GM18873 (cell line): ENCODE measurements around the gene OBSL1.

Experiments
- ATAC-seq: cut with Tn5 transposase; IDR thresholded peaks from one replicate; pipeline ENCODE4 v1.9.1; 2021; ENCODE audit warnings: mild to moderate bottlenecking, moderate library complexity, moderate number of reproducible peaks; ENCODE audit not compliant: unreplicated experiment, low FRiP score

OBSL1 gene

DNA sequence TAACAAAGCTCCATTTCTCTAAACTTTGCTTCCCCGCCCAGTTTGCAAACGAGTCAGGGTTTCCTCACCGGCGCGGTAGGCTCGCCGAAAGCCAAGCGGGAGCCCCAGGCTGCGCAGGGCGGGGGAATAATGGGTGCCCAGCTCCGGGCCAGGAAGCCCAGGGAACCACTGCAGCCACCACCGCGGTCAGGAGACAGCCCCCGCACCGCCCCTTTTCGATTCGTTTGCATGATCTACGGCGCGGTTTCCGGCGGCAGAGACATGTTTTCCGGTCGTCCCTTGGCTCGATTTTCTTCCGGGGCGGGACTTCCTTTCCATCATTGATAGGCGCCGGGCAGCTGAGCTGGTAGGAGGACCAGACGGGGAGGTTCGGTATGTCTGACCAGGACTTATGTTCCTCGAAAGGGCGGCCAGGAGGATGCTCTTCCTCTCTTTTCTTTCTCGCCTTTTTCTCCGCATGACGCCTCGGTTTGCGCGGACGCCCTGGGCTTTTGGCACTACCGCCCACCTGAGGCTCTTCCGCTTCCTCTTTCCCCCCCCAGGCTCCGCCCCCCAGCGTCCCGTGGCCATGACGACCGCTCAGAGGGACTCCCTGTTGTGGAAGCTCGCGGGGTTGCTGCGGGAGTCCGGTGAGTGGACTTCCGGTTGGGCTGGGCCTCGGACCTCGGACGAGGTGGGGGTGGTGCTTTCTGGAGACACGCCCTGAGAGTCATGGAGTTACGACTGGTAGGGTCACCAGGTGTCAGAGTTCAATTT is 26.4 kb upstream of the OBSL1 start, which contains the start of gene STK11IP:
TSS of gene STK11IP (plus strand) at position 306 of the 756 bp plus-strand sequence. CDS start at position 569, 263 bp downstream.
- peak; percentile 85 for ATAC-seq

DNA sequence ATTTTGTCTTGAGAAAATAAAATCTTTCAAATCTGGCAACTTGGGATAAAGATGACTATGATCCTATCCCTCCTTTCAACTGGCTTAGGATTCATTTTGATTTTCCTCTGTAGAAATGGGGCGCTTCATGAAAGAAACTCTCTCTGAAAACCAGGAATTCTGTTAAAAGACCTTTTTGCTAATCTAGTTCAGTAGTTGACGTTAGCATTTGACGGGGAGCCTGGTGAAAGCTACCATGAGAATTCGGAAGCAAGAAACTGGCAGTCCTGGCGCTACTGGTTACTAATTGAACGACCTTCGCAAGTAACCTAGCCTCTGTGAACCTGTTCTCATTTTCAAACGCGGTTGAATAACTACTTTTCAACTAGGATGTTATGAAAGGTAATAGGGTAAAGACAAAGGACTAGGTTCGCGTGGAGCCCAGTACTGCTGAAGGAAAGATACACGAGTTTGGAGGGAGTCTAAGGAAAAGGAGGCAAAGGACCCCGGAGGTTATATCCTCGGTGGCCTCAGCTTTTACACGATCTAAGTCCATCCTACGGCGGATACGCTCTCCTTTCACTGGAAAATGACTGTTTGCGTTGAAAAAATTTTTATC is 25.7 kb upstream of the OBSL1 start:
- ATAC-seq: peak; percentile 8

DNA sequence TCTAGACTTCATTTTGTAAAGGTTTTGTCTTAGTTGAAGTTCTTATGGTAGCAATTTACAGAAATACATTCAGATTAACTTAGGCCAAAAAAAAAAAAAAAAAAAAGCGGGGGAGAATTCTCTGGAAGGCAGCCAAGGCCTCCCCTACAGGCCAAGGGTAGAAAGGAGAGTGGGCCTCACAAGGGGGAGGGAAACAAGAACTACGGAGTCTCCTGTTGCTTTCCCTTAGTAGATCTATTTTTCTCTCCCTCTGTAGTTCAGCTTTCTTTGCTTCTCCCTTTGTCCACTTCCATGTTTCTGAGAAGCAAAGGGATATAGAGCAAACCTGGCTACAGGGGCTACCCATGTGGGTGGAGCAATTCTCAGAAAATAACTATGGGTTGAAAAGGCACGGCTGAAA is 23.9 kb upstream of the OBSL1 start:
- ATAC-seq: no peak

DNA sequence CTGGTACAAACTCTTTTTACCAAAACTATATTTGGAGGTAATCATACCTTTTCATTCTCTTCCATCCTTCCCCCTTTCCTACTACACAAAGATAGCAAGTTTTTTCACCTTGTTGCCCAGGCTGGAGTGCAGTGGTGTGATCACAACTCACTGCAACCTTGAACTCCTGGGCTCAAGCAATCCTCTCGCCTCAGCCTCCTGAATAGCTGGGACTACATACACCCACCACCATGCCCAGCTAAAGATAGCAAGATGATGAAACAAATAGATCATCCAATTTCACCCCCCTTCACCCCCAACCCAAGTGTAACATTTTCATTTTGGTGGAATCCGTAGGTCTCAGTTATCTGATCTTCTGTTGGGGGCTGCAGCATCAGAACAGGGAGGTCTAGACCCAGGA is 21.8 kb upstream of the OBSL1 start:
- ATAC-seq: no peak

DNA sequence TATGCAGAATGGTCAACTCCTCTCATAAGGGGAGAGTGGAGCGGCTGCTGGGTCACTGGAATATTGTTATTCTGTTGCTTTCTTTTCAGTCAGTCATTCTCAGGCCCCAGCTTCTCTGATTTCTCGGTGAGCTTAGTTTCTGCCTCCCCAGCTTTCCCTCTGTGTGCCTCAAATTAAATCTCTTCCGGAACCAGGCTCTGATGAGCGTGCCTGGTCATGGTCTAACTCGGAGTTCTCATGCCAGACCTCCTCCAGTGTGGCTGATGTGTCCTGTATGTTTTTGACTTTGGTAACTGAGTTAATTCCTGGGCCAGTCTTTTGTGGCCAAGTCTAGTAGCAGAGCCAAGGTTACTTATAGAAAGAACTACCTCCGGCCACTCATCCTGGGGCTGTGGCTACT is 21.4 kb upstream of the OBSL1 start:
- no peak for ATAC-seq

DNA sequence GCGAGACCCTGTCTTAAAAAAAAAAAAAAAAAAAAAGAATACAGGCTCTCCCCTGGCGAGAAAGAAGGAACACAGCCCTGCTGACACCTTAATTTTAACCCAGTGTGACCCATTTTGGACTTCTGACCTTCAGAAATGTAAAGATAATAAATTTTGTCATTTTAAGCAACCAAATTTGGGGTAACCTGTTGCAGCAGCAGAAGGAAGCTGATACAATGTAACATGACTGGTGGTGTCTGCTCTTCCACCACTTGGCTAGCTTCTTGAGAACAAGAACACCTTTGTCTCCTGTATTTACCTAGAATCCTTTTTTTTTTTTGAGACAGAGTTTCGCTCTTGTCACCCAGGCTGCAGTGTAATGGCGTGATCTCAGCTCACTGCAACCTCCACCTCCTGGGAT is 19.8 kb upstream of the OBSL1 start:
- ATAC-seq: no peak

DNA sequence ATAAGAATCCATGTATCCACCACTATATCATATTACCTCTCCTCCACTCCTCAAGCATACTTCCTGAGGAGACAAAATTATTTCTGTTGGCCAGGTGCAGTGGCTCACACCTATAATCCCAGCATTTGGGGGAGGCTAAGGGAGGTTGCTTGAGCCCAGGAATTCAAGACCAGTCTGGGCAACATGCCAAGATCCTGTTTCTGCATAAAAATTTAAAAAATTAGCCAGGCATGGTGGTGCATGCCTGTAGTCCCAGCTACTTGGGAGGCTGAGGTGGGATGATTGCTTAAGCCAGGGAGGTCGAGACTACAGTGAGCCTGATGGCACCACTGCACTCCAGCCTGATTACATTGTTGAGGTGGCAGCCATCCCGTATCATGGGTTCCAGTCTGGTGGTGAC is 10.0 kb upstream of the OBSL1 start:
- no peak for ATAC-seq

DNA sequence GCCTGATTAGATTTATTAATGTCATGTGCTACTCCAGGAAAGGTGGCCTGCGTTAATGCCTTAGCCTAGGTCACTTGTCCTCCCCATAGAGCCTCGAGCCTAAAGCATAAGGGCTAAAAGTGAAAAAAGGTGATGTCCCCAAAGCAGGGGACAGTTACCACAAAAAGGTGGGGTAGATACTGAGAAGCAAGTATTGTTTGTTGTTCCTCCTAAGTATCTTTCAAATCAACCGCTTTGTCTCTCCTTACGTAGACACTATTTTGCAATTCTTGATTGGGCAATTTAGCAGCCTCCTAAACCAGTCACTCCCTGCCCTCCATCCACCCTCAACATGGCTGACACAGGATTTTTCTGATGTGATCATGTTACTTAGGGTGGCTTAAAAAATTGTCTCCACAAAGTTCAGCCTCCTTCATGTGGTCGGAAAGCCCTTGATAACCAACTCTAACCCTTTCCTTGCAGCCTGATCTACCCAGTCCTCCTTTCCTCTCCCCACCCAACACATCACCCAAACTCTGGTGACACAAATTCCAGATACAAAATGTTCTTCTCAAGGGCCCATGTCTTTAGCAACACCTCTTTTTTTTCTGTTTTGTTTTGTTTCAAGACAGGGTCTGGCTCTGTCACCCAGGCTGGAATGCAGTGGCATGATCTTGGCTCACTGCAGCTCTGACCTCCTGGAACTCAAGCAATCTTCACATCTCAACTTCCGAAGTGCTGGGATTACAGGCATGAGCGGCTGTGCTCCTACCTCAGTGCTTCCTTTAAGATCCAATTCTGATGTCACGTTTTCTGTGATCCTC is 7.7 kb upstream of the OBSL1 start:
- ATAC-seq: no peak

DNA sequence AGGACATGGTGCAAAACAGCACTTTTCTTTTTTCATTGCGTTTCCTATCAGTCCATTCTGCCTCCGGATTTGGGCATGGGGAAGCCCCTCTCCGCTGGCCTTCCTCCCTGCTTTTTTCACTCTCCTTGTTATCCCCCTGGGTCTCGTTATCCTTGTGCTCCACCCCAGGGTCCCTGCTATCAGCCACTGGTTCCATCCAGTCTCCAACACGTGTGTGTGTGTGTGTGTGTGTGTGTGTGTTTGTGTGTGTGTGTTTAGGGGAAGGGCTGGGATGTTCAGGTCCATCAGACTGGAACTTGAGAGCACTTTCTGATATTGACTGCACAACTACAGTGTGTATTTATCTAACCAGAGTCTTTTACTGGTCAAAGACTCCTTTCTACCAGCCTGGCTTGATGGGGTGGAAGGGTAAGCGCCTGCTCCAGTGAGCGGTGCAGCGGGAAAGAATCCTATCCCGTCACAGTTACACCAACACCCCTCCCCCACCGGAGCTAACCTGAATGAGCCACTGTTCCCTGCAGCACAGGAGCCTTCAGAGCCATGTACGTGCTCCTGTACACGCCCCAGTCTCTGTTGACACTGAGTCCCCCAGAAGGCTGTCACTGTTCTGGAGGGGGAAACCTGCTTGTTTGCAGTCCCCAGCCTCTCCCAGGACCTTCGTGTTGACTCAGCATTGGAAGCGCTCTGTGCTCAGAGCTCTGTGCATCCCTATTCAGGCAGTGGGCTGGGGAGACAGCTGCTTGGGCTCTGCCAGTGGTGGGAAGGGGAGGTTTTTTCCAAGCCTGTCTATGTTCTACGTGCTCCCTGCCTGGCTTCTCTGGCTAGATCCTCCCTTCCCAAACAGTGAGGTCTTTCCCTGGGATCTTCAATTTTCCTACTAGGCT is 5.4 kb upstream of the OBSL1 start:
- ATAC-seq: no peak

DNA sequence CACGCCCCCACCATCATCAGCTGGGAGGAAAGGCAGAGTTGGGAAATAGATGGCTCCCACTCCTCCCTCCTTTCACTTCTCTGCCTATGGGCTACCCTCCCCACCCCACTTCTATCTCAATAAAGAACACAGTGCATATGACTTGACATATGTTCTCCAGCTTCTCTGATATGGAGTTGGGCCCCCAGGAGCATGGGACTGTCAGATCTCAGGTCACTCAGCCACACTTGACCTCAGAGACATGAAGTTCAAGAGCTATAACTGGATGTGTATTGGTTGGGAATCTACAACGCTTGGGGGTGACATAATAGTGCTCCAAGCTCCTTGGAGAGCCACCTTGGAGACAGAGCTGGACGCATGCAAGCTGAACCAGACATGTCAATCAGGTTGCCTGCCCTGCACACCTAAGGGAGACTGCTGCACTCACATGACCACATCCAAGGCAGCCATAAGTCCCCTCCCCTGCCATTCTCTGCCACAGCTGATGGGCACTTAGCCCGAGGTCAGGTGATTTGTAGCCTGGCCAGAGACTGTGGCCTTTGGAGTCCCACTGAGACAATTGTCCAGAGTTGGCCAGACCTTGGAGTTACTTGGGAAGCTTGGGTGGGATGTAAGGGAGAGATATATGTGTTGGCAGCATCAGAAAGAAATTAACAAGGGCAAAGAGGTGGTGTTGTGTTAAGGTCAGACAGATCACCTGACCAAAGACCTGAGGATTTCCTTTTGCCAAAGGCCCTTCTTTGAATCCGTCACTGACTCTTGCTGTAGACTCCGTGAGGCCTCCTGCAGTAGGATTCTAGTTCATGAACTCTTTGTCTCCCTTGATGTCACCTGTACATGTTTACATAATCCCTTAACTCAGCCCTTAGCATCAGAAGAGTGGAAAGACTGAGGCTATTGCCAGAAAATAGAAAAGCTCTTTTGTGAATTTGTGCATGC is 4.5 kb upstream of the OBSL1 start:
- no peak for ATAC-seq

DNA sequence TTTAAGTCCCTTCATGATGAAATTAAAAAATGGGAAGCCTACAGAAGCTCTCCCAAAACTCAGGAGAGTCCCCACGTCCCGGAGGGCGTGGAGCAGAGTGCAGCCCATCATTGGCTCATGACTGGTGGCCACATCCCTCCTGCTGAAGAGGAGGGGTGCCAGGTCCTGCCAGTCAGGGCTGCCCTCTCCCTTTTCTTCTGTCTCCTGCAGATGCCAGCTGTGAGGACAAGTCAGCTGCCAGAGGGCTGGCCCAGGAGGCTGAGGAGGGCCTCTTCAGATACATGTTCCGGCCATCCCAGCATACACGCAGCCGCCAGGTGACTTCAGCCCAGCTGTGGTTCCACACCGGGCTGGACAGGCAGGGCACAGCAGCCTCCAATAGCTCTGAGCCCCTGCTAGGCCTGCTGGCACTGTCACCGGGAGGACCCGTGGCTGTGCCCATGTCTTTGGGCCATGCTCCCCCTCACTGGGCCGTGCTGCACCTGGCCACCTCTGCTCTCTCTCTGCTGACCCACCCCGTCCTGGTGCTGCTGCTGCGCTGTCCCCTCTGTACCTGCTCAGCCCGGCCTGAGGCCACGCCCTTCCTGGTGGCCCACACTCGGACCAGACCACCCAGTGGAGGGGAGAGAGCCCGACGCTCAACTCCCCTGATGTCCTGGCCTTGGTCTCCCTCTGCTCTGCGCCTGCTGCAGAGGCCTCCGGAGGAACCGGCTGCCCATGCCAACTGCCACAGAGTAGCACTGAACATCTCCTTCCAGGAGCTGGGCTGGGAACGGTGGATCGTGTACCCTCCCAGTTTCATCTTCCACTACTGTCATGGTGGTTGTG is 3.4 kb upstream of the OBSL1 start:
- ATAC-seq: no peak

DNA sequence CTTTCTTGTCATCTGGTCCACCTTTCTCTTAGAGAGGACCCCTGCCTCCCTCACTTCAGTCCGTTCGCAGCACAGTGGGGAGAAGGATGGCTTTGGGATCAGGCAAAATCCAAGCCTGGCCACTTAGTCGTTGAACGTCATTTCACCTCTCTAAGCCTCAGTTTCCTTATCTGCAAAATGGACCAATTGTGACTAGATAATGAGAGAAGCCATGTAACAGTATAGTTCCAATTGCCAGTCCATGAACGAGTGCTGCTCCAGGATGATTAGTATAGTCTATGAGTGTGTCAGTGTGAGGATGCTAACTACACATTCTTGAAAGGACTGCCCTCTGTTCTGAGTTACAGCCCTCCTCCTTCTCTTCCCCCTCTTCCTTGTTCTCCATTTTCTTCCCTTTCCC is 1.8 kb upstream of the OBSL1 start:
- ATAC-seq: no peak

DNA sequence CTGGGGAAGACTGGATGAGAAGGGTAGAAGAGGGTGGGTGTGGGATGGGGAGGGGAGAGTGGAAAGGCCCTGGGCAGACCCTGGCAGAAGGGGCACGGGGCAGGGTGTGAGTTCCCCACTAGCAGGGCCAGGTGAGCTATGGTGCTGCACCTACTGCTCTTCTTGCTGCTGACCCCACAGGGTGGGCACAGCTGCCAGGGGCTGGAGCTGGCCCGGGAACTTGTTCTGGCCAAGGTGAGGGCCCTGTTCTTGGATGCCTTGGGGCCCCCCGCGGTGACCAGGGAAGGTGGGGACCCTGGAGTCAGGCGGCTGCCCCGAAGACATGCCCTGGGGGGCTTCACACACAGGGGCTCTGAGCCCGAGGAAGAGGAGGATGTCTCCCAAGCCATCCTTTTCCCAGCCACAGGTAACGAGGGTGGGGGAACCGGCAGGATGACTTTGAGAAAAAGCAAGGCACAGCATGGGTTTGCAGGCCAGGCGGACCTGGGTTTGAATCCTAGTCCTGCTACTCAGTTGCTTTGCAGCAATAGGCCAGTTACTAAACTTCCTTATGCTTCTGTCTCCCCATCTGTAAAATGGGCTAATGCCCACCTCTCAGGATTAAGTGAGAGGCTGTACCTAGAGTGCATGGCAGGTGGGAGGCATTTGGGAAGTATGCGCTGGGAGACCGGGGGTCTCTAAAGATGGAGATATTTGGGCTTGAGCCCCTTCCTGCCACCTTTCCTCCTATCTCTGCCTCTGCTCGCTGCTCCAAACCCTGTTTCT is 1.1 kb upstream of the OBSL1 start, which contains the start of gene INHA:
TSS of gene INHA (plus strand) at position 74 of the 765 bp plus-strand sequence. CDS start at position 139, 65 bp downstream.
- no peak for ATAC-seq

DNA sequence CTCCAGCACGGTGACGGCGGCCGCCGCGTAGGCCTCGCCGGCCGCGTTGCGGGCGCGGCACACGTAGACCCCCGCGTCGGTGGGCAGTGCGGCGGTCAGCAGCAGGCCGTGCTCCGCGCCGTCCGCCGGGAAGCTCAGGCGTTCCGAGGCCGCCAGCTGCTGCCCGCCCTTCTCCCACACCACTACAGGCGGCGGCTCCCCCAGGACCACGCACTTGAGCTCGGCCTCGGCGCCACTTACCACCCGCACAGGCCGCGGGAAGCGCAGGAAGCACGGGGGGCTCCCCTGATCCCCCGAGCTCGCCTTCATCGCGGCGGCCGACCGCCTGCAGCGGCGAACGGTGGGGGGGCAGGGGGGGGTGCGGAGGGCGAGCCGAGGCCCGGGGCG is 422 bp downstream of the OBSL1 start:
- no peak for ATAC-seq

DNA sequence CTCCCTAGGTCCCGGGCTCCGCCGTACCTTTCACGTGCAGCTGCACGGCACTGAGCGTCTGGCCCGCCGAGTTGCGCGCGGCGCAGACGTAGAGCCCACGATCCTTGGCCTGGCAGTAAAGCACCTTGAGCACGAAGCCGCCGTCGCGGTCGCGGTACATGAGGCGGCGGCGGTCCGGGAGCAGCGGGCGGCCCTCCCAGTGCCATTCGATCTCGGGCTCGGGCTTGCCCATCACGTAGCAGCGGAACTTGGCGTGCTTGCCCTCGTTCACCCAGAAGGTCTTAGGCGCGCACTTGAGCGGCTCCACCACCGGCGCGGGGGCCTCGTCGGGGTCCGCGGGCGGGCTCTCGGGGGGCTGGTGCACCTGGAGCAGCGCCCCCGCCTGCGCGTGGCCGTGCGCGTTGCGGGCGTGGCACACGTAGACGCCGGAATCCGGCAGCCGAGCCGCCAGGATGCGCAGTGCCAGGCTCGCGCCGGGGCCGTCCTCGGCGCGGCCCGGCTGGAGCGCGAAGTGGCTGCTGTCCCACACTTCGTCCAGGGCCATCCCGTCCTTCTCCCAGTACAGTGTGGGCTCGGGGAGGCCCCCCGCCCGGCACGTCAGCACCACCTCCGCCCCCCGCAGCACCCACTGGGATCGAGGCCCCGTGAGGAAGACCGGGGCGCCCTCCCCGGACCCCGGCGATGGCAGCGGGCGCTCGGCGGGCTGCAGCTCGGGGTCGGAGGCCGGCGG is 980 bp downstream of the OBSL1 start:
- no peak for ATAC-seq

DNA sequence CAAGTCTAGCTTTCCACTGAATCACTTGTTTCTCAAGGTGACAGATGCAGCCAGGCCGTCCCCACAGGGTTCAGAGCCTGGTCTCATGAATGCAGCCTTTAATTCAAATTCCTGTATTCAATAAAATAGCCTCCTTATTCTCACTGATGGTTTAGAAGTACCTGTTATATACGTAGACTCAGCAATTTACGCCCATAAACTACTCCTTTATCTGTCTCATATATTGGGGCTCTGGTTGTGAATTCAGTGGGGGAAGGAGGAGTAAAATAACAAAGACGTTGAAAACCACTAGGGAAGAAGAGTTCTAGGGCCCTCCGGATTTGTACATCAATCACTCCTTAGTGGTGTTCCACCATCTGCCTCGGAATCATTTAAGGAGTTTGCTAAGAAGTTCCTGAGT is 1.7 kb downstream of the OBSL1 start:
- ATAC-seq: no peak

DNA sequence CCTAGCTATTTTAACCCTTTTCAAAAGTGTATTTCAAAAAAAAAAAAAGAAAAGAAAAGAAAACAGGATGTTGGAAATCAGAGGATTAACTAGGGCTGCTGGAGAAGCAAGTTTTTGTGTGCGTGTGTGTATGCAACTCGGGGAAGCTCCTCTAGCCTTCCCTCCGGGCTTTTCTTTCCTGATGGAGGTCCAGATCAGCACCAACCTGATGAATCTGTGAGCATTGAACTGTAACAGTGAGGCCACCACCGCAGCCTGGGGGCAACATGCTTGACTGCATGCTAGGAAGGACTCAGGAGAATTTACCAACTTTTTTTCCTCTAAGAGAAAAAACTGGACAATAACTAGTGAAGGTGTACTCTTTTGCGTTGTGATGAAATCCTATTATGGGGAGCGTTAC is 2.3 kb downstream of the OBSL1 start:
- ATAC-seq: no peak
